HEK293 (cell line): ENCODE results near the gene EPHX1.

ENCODE experiments used
- AEBP2 ChIP-seq: fragments of 450-650 bp; formaldehyde crosslinking; IDR thresholded peaks from 2 replicates; pipeline ENCODE4 v1.5.1; 2016; ENCODE audit warnings: missing biosample characterization, missing genetic modification characterization, borderline replicate concordance
- GLI4 ChIP-seq: fragments of 450-650 bp; formaldehyde crosslinking; IDR thresholded peaks from 2 replicates; pipeline ENCODE4 v1.5.1; 2016; ENCODE audit warnings: missing biosample characterization, missing genetic modification characterization
- HOXA7 ChIP-seq: sonication (generic); formaldehyde crosslinking; IDR thresholded peaks from 2 replicates; pipeline ENCODE4 v1.8.1; 2022; ENCODE audit warnings: missing genetic modification reagents, borderline replicate concordance
- IKZF3 ChIP-seq: fragments of 450-650 bp; IDR thresholded peaks from 2 replicates; pipeline ENCODE4 v1.5.0; 2018; ENCODE audit warnings: missing biosample characterization, mild to moderate bottlenecking, missing genetic modification characterization, moderate library complexity
- MEIS1 ChIP-seq: sonication (generic); formaldehyde crosslinking; IDR thresholded peaks from 2 replicates; pipeline ENCODE4 v1.8.1; 2022; ENCODE audit warnings: missing genetic modification reagents, mild to moderate bottlenecking, borderline replicate concordance
- REPIN1 ChIP-seq: fragments of 450-650 bp; formaldehyde crosslinking; IDR thresholded peaks from 2 replicates; pipeline ENCODE4 v1.5.1; 2017; ENCODE audit warnings: missing biosample characterization, missing genetic modification characterization, low read depth
- ZBTB26 ChIP-seq: fragments of 450-650 bp; formaldehyde crosslinking; optimal IDR thresholded peaks from 2 replicates; pipeline ENCODE3; 2016; ENCODE audit warnings: missing biosample characterization, mild to moderate bottlenecking, missing genetic modification characterization
- ZNF23 ChIP-seq: fragments of 450-650 bp; formaldehyde crosslinking; IDR thresholded peaks from 2 replicates; pipeline ENCODE4 v1.5.1; 2016; ENCODE audit warnings: missing biosample characterization, missing genetic modification characterization, borderline replicate concordance
- ZNF274 ChIP-seq, 2 experiments: fragments of 200-500 bp in 1 of 2; fragments of 450-650 bp in 1 of 2; sonication (Bioruptor generic) in 1 of 2; formaldehyde crosslinking in 1 of 2; IDR thresholded peaks; 2 replicates each; pipeline versions ENCODE4 v1.5.1 to v1.6.1; 2014 to 2016; ENCODE audit warnings: borderline replicate concordance in 1 of 2, inconsistent platforms in 1 of 2, low read length in 1 of 2, missing biosample characterization in 1 of 2, missing genetic modification characterization in 1 of 2
- ZNF350 ChIP-seq: fragments of 450-650 bp; formaldehyde crosslinking; IDR thresholded peaks from 2 replicates; pipeline ENCODE4 v1.5.0; 2017; ENCODE audit warnings: missing biosample characterization, mild to moderate bottlenecking, missing genetic modification characterization
- ZNF548 ChIP-seq: fragments of 450-650 bp; formaldehyde crosslinking; IDR thresholded peaks from 2 replicates; pipeline ENCODE4 v1.5.1; 2016; ENCODE audit warnings: missing biosample characterization, missing genetic modification characterization
- TF ChIP-seq, protein P1 (sequence below): fragments of 450-650 bp; formaldehyde crosslinking; IDR thresholded peaks from 2 replicates; pipeline ENCODE4 v1.5.1; 2016; ENCODE audit warnings: missing biosample characterization, missing genetic modification characterization
- TF ChIP-seq, protein P2 (sequence below): fragments of 450-650 bp; formaldehyde crosslinking; IDR thresholded peaks from 2 replicates; pipeline ENCODE4 v1.5.1; 2016; ENCODE audit warnings: missing biosample characterization, missing genetic modification characterization
- TF ChIP-seq, protein P3 (sequence below): fragments of 450-650 bp; formaldehyde crosslinking; IDR thresholded peaks from 2 replicates; pipeline ENCODE4 v1.5.1; 2016; ENCODE audit warnings: missing biosample characterization, missing genetic modification characterization

GRCh38 chr1:225888289-225888897 lies 78.5 kb downstream of the EPHX1 start:
- TF ChIP-seq MEIS1 (CRISPR knock-in tag), result no peak
- no peak for TF ChIP-seq REPIN1
- TF ChIP-seq, protein P1, sequence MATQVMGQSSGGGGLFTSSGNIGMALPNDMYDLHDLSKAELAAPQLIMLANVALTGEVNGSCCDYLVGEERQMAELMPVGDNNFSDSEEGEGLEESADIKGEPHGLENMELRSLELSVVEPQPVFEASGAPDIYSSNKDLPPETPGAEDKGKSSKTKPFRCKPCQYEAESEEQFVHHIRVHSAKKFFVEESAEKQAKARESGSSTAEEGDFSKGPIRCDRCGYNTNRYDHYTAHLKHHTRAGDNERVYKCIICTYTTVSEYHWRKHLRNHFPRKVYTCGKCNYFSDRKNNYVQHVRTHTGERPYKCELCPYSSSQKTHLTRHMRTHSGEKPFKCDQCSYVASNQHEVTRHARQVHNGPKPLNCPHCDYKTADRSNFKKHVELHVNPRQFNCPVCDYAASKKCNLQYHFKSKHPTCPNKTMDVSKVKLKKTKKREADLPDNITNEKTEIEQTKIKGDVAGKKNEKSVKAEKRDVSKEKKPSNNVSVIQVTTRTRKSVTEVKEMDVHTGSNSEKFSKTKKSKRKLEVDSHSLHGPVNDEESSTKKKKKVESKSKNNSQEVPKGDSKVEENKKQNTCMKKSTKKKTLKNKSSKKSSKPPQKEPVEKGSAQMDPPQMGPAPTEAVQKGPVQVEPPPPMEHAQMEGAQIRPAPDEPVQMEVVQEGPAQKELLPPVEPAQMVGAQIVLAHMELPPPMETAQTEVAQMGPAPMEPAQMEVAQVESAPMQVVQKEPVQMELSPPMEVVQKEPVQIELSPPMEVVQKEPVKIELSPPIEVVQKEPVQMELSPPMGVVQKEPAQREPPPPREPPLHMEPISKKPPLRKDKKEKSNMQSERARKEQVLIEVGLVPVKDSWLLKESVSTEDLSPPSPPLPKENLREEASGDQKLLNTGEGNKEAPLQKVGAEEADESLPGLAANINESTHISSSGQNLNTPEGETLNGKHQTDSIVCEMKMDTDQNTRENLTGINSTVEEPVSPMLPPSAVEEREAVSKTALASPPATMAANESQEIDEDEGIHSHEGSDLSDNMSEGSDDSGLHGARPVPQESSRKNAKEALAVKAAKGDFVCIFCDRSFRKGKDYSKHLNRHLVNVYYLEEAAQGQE (tag by site-specific recombination), result no peak
- no peak for TF ChIP-seq HOXA7
- TF ChIP-seq ZNF274 (IDR thresholded peaks at IDR 0.05; ENCODE audit: low read length), result no peak
- TF ChIP-seq ZNF274 (tag by site-specific recombination; IDR thresholded peaks at IDR 0.05; ENCODE audit: borderline replicate concordance), result no peak
- TF ChIP-seq IKZF3 (tag by site-specific recombination), result no peak
- no peak for TF ChIP-seq GLI4 (tag by site-specific recombination)
- TF ChIP-seq ZNF23, result no peak
- TF ChIP-seq, protein P2, sequence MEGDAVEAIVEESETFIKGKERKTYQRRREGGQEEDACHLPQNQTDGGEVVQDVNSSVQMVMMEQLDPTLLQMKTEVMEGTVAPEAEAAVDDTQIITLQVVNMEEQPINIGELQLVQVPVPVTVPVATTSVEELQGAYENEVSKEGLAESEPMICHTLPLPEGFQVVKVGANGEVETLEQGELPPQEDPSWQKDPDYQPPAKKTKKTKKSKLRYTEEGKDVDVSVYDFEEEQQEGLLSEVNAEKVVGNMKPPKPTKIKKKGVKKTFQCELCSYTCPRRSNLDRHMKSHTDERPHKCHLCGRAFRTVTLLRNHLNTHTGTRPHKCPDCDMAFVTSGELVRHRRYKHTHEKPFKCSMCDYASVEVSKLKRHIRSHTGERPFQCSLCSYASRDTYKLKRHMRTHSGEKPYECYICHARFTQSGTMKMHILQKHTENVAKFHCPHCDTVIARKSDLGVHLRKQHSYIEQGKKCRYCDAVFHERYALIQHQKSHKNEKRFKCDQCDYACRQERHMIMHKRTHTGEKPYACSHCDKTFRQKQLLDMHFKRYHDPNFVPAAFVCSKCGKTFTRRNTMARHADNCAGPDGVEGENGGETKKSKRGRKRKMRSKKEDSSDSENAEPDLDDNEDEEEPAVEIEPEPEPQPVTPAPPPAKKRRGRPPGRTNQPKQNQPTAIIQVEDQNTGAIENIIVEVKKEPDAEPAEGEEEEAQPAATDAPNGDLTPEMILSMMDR (tag by site-specific recombination), result no peak
- no peak for TF ChIP-seq ZBTB26 (tag by site-specific recombination)
- TF ChIP-seq AEBP2 (tag by site-specific recombination), result no peak
- TF ChIP-seq ZNF350 (tag by site-specific recombination), result no peak
- TF ChIP-seq, protein P3, sequence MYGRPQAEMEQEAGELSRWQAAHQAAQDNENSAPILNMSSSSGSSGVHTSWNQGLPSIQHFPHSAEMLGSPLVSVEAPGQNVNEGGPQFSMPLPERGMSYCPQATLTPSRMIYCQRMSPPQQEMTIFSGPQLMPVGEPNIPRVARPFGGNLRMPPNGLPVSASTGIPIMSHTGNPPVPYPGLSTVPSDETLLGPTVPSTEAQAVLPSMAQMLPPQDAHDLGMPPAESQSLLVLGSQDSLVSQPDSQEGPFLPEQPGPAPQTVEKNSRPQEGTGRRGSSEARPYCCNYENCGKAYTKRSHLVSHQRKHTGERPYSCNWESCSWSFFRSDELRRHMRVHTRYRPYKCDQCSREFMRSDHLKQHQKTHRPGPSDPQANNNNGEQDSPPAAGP (tag by site-specific recombination), result no peak
- no peak for TF ChIP-seq ZNF548 (tag by site-specific recombination)
